Renal cortex interstitium (tissue), 15 donors: ENCODE measurements around the gene PNLIPRP2. TPM values are rescaled to one million over a fixed set of nuclear protein-coding genes. Genes with fewer than 3 reads are reported as not detected.

ENCODE experiments used
- DNase-seq, 11 donors: peaks; one replicate each; pipeline ENCODE4 v3.0.0-alpha.2; 2013; ENCODE audit warnings: low read depth in 9 of 11, low spot score in 4 of 11; ENCODE audit errors: extremely low read depth in 1 of 11
- long read RNA-seq, 16 experiments: transcript quantifications; one replicate each; lab custom pipeline, GENCODE V29; 2026
- polyA plus RNA-seq, 3 donors: library from polyadenylated mRNA; unstranded; fragments of 120-200 nt; gene quantifications; one replicate each; pipeline ENCODE4 v1.2.1, GENCODE V29; 2013; ENCODE audit not compliant: insufficient read length in 3 of 3

PNLIPRP2 gene
- polyA plus RNA-seq = under 1 TPM in 1 of 3 donors, not detected in 2; 0.10 TPM
- long read RNA-seq, donor 1 = 0 reads
- long read RNA-seq, donor 2 = 0 reads
- long read RNA-seq, donor 3 = 0 reads
- long read RNA-seq, donor 4 = 0 reads
- long read RNA-seq, donor 5 = 0 reads
- long read RNA-seq, donor 6 = 0 reads
- long read RNA-seq, donor 7 = 0 reads
- long read RNA-seq, donor 8 = 0 reads
- long read RNA-seq, donor 9 = 0 reads
- long read RNA-seq, donor 10 = 0 reads
- long read RNA-seq, donor 11 = 0 reads
- long read RNA-seq, donor 12 = 0 reads
- long read RNA-seq, donor 13 = 0 reads
- long read RNA-seq, donor 14 = 0 reads
- long read RNA-seq, donor 15 = 0 reads
- long read RNA-seq, donor 16 = 0 reads

- DNase-seq = no peak
Measured at GRCh38 chr10:116620423-116621400, at the start of gene PNLIPRP2. Gene PNLIPRP2, plus strand, starts transcription at chr10:116620953.

DNA sequence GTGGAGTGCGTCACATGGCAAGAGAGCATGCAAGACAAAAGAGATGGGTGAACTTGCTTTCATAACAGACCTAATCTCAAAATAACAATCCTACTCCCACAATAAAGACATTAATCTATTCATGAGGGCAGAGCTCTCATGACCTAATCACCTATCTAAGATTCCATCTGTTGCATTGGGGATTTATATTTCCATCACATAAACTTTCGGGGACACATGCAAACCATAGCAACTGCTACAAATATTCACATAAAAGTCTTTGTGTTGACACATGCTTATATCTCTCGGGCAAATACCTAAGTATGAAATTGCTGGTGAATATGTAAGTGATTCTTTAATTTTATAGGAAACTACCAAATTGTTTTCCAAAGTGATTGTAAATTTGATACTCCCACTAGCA lies 46.0 kb upstream of the PNLIPRP2 start:
- DNase-seq = no peak

DNA sequence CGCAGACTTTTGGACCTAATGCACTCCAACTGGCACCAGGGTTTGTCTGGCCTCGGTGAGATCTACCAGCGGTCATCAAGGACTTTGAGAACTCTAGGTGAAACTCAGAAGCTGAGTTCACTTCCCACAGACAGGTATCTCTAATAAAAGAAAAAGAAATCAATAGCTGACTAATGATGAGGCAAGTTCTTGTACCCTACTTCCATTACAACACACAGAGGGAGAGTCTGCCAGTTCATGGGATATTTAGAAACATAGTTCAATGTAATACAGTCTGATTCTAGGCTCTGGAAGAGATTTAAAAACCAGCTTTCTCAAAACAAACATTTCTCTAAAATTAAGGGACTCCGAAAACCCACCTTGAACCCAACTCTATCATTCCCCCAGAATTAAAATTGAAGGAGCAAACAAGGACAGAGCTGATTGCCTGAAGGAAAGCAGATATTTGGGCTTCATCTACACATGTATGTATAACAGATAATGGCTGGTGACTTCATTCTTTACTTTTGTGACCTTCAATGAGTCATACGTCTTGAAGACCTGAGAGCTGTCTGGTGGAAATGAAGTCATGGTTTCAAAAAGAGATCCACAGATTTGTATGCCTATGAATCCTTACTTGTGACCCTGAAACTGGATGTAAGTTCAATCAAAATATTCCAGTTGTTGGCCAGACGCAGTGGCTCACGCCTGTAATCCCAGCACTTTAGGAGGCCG lies 32.7 kb upstream of the PNLIPRP2 start:
- DNase-seq = no peak

- no peak for DNase-seq
Measured at GRCh38 chr10:116588995-116589394, 31.8 kb upstream of the PNLIPRP2 start.

DNA sequence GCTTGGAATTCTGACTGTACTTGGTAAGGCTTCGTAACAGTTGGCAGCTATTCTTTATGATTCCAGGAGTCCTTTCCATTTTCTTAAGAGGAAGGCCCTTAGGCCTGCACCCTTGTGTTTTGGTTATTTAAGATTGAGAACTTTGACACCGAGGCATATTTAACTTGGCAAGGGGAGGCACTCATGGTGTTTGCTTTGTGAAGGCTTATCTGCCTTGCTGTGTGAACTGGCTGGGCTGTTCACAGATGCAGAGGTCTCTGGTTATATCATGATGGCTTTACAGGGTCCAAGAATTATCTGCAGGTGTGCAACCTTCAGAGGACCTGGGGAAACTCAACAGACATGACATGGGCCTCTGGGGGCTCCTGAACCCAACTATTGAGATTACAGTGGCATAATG lies 30.8 kb upstream of the PNLIPRP2 start:
- no peak for DNase-seq

GRCh38 chr10:116590590-116591444 lies 29.9 kb upstream of the PNLIPRP2 start, which contains the start of gene PNLIPRP1:
Gene PNLIPRP1, plus strand, starts transcription at chr10:116590959. Its CDS starts 171 bp downstream, at chr10:116591130.
- DNase-seq = no peak

- DNase-seq = no peak
Measured at GRCh38 chr10:116593139-116593740, 27.5 kb upstream of the PNLIPRP2 start.

DNA sequence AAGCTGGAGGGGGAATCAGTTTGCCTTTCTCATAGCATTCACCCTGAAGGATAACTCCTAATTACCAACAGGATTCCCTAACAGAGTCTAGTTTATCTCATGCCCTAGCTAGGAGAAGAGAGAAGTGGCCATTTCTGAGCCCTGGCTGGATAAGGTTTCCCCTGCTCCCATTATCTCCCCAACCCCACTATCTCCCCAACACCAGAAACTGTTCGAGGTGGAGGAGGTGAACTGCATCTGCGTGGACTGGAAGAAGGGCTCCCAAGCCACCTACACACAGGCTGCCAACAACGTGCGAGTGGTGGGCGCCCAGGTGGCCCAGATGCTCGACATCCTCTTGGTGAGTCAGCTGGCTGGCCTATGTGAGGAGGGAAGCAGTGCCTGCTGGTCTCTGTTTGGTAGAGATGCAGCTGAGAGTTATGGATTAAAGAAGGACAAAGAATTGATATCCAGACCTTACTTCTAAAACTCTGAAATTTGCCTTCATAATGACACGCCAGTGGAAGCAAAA lies 26.2 kb upstream of the PNLIPRP2 start:
- DNase-seq = no peak

- DNase-seq = no peak
Measured at GRCh38 chr10:116596062-116596461, 24.7 kb upstream of the PNLIPRP2 start.

DNA sequence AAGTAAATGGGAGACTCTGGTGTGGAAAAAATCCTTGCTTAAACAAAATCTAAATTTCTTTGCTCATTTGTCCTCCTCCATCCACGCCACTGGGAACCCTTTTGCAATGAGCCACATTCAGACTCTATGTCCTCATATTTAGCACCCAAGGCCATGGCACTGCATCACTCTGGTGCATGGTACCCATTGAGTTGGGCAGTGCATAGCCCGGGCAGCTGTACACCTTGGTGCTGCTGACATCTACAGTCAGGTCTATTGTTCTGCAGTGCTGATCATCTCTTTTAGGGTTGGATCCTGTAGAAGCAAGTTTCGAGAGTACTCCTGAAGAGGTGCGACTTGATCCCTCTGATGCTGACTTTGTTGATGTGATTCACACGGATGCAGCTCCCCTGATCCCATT lies 23.2 kb upstream of the PNLIPRP2 start:
- DNase-seq = no peak

GRCh38 chr10:116598329-116598728 lies 22.4 kb upstream of the PNLIPRP2 start:
- no peak for DNase-seq

DNA sequence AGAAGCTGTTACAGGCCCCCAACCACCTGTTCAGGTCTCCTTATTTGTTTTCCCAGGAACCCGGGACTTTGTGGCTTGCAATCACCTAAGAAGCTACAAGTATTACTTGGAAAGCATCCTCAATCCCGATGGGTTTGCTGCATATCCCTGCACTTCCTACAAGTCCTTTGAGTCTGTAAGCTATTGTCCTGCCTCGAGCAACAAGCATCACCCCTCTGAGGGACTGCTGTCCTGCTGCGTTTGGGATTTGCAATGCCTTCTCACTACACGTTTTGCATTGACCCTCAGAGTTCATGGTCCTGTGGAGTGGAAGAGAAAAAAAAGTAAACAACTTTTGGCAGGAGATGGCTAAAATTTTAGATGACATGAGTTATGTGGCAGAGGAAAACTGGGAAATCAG lies 20.8 kb upstream of the PNLIPRP2 start:
- DNase-seq = no peak

DNA sequence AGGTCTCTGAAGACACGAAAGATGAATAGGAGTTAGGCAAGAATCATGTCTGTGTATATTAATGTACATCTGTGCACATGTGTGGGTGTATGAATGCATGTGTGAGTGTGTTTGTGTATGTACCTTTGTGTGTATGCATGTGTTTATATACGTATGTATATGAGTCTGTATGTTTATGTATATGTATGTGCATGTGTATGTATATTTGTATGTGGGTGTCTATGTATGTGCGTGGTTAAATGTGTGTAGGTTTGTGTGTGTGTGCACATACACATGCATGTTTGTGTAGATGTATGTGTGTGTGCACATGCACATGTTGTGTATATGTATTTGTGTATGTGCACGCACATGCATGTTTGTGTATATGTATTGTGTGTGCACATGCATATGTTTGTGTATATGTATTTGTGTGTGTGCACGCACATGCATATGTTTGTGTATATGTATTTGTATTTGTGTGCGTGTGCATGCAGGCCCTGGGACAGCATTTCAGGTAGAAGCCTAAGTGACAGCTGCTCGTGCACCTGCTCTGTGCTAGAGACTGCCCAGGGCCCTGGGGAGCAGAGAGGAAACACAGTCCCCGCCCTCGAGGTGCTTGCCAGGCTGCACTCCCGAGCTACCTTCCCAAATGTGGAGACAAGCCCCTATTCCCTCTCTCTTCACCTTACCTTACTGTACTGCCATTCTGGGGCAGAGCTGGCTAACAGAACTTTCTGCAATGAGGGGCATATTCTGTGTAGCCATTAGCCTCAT lies 17.9 kb upstream of the PNLIPRP2 start:
- no peak for DNase-seq

DNA sequence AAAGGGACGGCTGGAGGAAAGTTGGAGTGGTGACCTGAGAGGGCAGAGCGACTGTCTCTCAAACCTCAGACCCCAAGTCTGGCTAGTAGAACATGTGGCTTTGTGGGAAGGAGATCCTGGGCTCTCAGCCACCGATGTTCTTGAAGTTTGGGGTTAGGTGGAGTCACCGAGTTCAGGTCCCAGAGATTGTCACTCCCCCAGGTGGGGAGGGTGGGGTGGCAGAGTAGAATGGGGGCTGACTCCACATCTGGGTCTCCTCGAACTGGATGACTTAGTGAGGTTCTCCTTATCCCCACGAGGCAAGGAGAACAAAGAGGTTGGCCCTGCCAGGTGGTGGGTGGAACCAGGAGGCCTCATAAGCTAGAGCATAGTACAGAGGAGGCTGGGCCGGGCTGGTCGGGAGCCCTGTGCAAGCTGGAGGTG lies 14.7 kb upstream of the PNLIPRP2 start:
- DNase-seq = no peak

DNA sequence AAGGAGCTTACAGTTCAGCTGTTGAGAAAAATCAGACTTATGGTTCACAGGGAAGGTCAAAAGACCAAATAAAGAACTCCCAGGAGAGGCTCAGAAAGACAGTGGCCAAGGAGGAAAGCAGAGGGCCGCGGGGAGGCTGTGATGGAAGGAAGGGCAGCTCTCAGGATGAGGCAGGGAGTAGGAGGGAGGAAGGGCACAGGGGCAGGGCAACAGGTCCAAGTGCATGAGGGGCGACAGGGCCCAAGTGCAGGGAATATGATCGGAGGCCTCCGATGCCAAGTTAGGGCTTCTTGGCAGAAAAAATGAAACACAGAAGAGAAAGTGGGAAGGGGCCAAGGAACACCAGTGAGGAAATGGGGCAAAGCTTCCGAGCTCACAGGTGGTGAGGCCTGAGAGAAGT lies 13.4 kb upstream of the PNLIPRP2 start:
- no peak for DNase-seq

GRCh38 chr10:116608686-116609594 lies 11.8 kb upstream of the PNLIPRP2 start:
- peak in 1 of 11 donors; percentile 18 for DNase-seq
